SU-DHL-6 (cell line): ENCODE data around the gene GDA.

Experiments used
- CTCF ChIP-seq: fragments of 200-600 bp; sonication (generic); IDR thresholded peaks from one replicate; pipeline ENCODE4 v1.5.1; 2017; ENCODE audit warnings: antibody characterized with exemption, mild to moderate bottlenecking, low read length, moderate library complexity; ENCODE audit not compliant: insufficient read depth, poor library complexity, severe bottlenecking
- EZH2phosphoT487 ChIP-seq: fragments of 200-600 bp; sonication (generic), shearing (Covaris generic); conservative IDR thresholded peaks from 2 replicates; pipeline ENCODE4 v1.6.1; 2018; ENCODE audit warnings: mild to moderate bottlenecking, antibody characterized with exemption, low read length, moderate library complexity, mixed read lengths

- TF ChIP-seq CTCF (no peak), EZH2phosphoT487 (no peak)
Observed at GRCh38 chr9:72278959-72279358, 129.7 kb downstream of the GDA start.
